ENCODE data around the gene MAT2B. TPM values are rescaled to one million over a fixed set of nuclear protein-coding genes. Genes with fewer than 3 reads are reported as not detected.
"Not testable (repeated sequence)": the region's sequence is repeated elsewhere in the genome, so short reads cannot be mapped to it uniquely, and the experiment has no call there.

Gene MAT2B
- polyA plus RNA-seq, 1 experiment: 86.4 TPM

DNA sequence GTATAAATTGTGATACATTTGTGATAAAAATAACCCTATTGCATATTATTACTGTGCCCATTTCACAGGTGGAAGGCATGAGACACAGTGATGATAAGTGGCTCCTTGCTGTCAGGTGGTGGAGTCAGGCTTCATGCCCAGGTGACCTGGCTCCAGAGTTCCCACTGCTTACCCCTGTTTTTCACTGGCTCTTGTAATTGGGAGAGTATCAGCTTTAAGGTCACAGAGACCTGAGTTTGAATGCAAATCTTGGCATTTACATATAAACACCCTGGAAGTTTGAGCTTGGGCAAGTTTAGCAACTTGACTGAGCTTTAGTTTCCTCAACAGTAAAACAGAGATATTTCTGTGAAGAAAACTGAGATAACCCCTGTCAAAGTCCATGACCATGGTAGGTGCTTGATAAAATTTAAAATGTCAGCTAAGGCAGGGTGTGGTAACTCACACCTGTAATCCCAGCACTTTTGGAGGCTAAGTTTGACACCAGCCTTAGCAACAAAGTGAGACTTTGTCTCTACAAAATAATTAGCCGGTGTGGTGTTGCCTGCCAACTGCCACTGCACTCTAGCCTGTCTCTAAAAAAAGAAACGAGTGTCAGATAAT, 29.2 kb downstream of the MAT2B start:
- H3K4me3 ChIP-seq (ENCODE audit: low read depth, low read length): no peak overlapping the region
- H3K9me3 ChIP-seq (ENCODE audit: control insufficient read depth, insufficient read depth, low read length): no peaks in the 10 kb centered on the region
- ChIA-PET CTCF (no interaction called here), POLR2A (no interaction called here)
- TF ChIP-seq, protein P1, sequence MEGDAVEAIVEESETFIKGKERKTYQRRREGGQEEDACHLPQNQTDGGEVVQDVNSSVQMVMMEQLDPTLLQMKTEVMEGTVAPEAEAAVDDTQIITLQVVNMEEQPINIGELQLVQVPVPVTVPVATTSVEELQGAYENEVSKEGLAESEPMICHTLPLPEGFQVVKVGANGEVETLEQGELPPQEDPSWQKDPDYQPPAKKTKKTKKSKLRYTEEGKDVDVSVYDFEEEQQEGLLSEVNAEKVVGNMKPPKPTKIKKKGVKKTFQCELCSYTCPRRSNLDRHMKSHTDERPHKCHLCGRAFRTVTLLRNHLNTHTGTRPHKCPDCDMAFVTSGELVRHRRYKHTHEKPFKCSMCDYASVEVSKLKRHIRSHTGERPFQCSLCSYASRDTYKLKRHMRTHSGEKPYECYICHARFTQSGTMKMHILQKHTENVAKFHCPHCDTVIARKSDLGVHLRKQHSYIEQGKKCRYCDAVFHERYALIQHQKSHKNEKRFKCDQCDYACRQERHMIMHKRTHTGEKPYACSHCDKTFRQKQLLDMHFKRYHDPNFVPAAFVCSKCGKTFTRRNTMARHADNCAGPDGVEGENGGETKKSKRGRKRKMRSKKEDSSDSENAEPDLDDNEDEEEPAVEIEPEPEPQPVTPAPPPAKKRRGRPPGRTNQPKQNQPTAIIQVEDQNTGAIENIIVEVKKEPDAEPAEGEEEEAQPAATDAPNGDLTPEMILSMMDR (IDR thresholded peaks at IDR 0.05; ENCODE audit: low read depth, low read length): no peak
- no peaks in the 10 kb centered on the region for H3K27me3 ChIP-seq (ENCODE audit: control insufficient read depth, insufficient read depth, low read length)
- no peak overlapping the region for H3K27ac ChIP-seq (ENCODE audit: low read depth, low read length)
- no peak for DNase-seq (ENCODE audit: low read depth, low spot score)

DNA sequence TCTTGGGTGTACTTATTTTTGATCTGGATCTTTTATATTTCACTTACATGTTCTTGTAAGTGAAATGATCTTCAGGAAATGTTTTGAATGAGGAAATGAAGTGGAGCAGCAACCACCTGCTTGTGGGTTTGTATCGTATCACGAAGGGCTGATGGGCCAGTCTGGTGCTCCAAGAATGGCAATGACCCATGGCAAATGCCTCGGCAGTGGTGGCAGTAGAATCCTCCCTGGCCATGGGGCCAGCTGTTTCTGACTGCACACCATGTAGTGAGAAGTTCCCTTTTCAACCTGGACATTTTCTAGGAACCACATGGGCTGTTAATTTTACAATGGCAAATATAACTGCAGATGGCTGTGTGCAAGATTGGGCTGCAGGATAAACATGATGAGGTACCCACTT, 29.9 kb downstream of the MAT2B start:
- no peak overlapping the region for H3K27ac ChIP-seq (ENCODE audit: low read depth, low read length)
- no peak for DNase-seq (ENCODE audit: low read depth, low spot score)
- POLR2A ChIA-PET: no interaction called here
- no peaks in the 10 kb centered on the region for H3K9me3 ChIP-seq (ENCODE audit: control insufficient read depth, insufficient read depth, low read length)
- no peaks in the 10 kb centered on the region for H3K27me3 ChIP-seq (ENCODE audit: control insufficient read depth, insufficient read depth, low read length)
- TF ChIP-seq, protein P1 (IDR thresholded peaks at IDR 0.05; ENCODE audit: low read depth, low read length): no peak
- H3K4me3 ChIP-seq (ENCODE audit: low read depth, low read length): no peak overlapping the region
- CTCF ChIA-PET: no interaction called here

DNA sequence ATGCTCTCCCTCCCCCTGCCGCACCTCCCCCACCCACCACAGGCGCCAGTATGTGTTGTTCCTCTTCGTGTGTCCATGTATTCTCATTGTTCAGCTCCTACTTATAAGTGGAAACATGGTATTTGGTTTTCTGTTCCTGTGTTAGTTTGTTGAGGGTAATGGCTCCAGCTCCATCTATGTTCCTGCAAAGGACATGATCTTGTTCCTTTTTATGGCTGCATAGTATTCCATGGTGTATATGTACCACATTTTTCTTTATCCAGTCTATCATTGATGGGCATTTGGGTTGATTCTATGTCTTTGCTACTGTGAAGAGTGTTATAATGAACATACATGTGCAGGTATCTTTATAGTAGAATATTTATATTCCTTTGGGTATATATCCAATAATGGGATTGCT, 31.0 kb downstream of the MAT2B start:
- DNase-seq (ENCODE audit: low read depth, low spot score); H3K9me3 ChIP-seq (ENCODE audit: control insufficient read depth, insufficient read depth, low read length); H3K27me3 ChIP-seq (ENCODE audit: control insufficient read depth, insufficient read depth, low read length); CTCF ChIA-PET; POLR2A ChIA-PET; H3K27ac ChIP-seq (ENCODE audit: low read depth, low read length); H3K4me3 ChIP-seq (ENCODE audit: low read depth, low read length): not testable (repeated sequence)

DNA sequence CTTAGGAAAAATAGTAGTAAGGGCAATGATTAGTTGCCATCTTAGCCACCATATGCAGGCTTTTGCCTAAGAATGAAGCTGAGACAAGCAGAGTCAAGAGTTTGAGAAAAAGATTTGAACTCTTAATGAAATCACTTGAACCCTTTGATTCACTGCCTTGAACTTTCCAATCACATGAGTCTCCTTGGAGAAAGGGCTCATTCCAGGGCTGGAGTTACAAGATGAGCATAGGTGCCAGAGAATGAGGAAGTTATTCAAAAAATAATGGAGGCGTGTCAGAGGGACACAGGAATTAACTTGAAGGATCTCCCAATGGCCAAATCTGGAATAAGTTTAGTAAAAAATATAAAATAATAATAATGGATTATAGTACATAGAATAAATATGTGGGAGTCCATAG, 35.3 kb downstream of the MAT2B start:
- Histone ChIP-seq H3K9me3 (ENCODE audit: control insufficient read depth, insufficient read depth, low read length) (no peaks in the 10 kb centered on the region), H3K4me3 (ENCODE audit: low read depth, low read length) (no peak overlapping the region), H3K27me3 (ENCODE audit: control insufficient read depth, insufficient read depth, low read length) (no peaks in the 10 kb centered on the region), H3K27ac (ENCODE audit: low read depth, low read length) (no peak overlapping the region)
- TF ChIP-seq, protein P1 (IDR thresholded peaks at IDR 0.05; ENCODE audit: low read depth, low read length): no peak
- DNase-seq (ENCODE audit: low read depth, low spot score): no peak
- CTCF ChIA-PET: interaction anchor here (0.6 kb wide), 1 partner anchor 9 kb away, joined by 3 read pairs; no protein-coding TSS in a partner anchor
- POLR2A ChIA-PET: no interaction called here

DNA sequence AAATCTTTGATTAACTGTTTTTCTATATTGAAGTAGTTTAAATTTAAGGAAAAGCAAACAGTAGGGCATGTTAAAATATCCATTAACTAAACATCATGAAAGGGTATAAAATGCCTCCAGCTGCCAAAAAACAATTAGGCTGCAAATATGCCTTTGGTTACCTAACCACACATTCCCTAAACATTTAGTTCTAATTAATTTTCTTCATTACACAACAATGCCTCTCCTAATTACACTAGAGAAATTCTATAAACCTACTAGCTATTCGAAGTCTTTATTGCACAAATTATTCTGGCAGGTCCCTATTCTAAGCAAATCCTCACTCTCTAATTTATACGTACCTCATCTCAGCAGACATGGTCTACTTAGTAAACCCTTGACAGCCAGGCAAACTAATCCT, 37.4 kb downstream of the MAT2B start:
- Histone ChIP-seq H3K9me3 (ENCODE audit: control insufficient read depth, insufficient read depth, low read length) (no peaks in the 10 kb centered on the region), H3K27me3 (ENCODE audit: control insufficient read depth, insufficient read depth, low read length) (no peaks in the 10 kb centered on the region), H3K27ac (ENCODE audit: low read depth, low read length) (no peak overlapping the region), H3K4me3 (ENCODE audit: low read depth, low read length) (no peak overlapping the region)
- TF ChIP-seq, protein P1 (IDR thresholded peaks at IDR 0.05; ENCODE audit: low read depth, low read length): no peak
- POLR2A ChIA-PET: no interaction called here
- CTCF ChIA-PET: no interaction called here
- no peak for DNase-seq (ENCODE audit: low read depth, low spot score)
